ENCODE data around the gene OTUD4. TPM values are rescaled to one million over a fixed set of nuclear protein-coding genes. Genes with fewer than 3 reads are reported as not detected.

OTUD4 gene
- total RNA-seq, 2 experiments from 2014 or later = 69.4 to 69.9 TPM

- POLR2A ChIA-PET = no interaction called here
- CTCF ChIA-PET = no interaction called here
These were observed 96.3 kb downstream of the OTUD4 start for GRCh38 chr4:145083891-145084605.

Other genes with a start within 250 kb of the OTUD4 start
- gene ANAPC10, start 82.4 kb downstream of the OTUD4 start, total RNA-seq = 10 to 100 TPM; 23.0 to 25.7 TPM
- gene ABCE1, start 82.3 kb downstream of the OTUD4 start, total RNA-seq = 100 to 1,000 TPM; 183 to 189 TPM